ENCODE results near the gene TLR8. TPM values are rescaled to one million over a fixed set of nuclear protein-coding genes. Genes with fewer than 3 reads are reported as not detected.

The TLR8 gene
- total and polyA plus RNA-seq, 2 experiments from 2014 or later, result not detected

DNA sequence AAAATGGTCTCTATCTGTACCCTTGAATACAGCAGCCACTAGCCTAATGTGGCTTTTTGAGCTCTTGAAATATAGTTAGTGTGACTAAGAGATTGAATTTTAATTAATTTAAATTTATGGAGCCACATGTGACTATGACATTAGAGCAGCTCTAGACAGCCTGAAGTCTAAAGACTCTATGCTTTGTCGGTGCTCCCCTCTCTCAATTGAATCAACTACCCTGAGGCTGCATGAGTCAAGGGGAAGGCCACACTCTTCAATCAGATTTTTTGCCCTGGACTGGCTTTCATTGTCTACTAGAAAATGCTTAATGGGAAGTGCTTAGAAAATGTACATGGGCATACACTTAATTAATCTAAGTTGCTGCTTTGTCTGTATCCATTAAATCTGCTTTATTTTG, 27.9 kb upstream of the TLR8 start:
- H3K9me2 ChIP-seq (ENCODE audit: insufficient read depth), result no peaks in the 10 kb centered on the region
- H4K20me1 ChIP-seq (replicated peaks; ENCODE audit: insufficient read depth), result no peaks in the 10 kb centered on the region
- H3K27me3 ChIP-seq (ENCODE audit: insufficient read depth), result no peaks in the 10 kb centered on the region
- TF ChIP-seq, protein P1, sequence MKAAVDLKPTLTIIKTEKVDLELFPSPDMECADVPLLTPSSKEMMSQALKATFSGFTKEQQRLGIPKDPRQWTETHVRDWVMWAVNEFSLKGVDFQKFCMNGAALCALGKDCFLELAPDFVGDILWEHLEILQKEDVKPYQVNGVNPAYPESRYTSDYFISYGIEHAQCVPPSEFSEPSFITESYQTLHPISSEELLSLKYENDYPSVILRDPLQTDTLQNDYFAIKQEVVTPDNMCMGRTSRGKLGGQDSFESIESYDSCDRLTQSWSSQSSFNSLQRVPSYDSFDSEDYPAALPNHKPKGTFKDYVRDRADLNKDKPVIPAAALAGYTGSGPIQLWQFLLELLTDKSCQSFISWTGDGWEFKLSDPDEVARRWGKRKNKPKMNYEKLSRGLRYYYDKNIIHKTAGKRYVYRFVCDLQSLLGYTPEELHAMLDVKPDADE (IDR thresholded peaks at IDR 0.05), result no peak
- TF ChIP-seq CREB1 (CRISPR knock-in tag; IDR thresholded peaks at IDR 0.05; ENCODE audit: low read depth) (no peak), NANOG (IDR thresholded peaks at IDR 0.05; ENCODE audit: borderline replicate concordance) (no peak), STAT1 (IDR thresholded peaks at IDR 0.05; ENCODE audit: unreplicated experiment) (no peak), JUNB (IDR thresholded peaks at IDR 0.05; ENCODE audit: unreplicated experiment) (no peak), ZNF114 (CRISPR knock-in tag; IDR thresholded peaks at IDR 0.05) (no peak), ZNF331 (CRISPR knock-in tag; IDR thresholded peaks at IDR 0.05; ENCODE audit: low read depth) (no peak), POLR2AphosphoS5 (IDR thresholded peaks at IDR 0.05; ENCODE audit: low read depth) (no peak), EZH2phosphoT487 (IDR thresholded peaks at IDR 0.05; ENCODE audit: unreplicated experiment) (no peak), EZH2 (IDR thresholded peaks at IDR 0.05; ENCODE audit: low read depth, unreplicated experiment) (no peak)
- TF ChIP-seq, protein P2, sequence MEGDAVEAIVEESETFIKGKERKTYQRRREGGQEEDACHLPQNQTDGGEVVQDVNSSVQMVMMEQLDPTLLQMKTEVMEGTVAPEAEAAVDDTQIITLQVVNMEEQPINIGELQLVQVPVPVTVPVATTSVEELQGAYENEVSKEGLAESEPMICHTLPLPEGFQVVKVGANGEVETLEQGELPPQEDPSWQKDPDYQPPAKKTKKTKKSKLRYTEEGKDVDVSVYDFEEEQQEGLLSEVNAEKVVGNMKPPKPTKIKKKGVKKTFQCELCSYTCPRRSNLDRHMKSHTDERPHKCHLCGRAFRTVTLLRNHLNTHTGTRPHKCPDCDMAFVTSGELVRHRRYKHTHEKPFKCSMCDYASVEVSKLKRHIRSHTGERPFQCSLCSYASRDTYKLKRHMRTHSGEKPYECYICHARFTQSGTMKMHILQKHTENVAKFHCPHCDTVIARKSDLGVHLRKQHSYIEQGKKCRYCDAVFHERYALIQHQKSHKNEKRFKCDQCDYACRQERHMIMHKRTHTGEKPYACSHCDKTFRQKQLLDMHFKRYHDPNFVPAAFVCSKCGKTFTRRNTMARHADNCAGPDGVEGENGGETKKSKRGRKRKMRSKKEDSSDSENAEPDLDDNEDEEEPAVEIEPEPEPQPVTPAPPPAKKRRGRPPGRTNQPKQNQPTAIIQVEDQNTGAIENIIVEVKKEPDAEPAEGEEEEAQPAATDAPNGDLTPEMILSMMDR (conservative IDR thresholded peaks at IDR 0.05; ENCODE audit: low read depth in 2 of 2), result no peak
- TF ChIP-seq, protein P3, sequence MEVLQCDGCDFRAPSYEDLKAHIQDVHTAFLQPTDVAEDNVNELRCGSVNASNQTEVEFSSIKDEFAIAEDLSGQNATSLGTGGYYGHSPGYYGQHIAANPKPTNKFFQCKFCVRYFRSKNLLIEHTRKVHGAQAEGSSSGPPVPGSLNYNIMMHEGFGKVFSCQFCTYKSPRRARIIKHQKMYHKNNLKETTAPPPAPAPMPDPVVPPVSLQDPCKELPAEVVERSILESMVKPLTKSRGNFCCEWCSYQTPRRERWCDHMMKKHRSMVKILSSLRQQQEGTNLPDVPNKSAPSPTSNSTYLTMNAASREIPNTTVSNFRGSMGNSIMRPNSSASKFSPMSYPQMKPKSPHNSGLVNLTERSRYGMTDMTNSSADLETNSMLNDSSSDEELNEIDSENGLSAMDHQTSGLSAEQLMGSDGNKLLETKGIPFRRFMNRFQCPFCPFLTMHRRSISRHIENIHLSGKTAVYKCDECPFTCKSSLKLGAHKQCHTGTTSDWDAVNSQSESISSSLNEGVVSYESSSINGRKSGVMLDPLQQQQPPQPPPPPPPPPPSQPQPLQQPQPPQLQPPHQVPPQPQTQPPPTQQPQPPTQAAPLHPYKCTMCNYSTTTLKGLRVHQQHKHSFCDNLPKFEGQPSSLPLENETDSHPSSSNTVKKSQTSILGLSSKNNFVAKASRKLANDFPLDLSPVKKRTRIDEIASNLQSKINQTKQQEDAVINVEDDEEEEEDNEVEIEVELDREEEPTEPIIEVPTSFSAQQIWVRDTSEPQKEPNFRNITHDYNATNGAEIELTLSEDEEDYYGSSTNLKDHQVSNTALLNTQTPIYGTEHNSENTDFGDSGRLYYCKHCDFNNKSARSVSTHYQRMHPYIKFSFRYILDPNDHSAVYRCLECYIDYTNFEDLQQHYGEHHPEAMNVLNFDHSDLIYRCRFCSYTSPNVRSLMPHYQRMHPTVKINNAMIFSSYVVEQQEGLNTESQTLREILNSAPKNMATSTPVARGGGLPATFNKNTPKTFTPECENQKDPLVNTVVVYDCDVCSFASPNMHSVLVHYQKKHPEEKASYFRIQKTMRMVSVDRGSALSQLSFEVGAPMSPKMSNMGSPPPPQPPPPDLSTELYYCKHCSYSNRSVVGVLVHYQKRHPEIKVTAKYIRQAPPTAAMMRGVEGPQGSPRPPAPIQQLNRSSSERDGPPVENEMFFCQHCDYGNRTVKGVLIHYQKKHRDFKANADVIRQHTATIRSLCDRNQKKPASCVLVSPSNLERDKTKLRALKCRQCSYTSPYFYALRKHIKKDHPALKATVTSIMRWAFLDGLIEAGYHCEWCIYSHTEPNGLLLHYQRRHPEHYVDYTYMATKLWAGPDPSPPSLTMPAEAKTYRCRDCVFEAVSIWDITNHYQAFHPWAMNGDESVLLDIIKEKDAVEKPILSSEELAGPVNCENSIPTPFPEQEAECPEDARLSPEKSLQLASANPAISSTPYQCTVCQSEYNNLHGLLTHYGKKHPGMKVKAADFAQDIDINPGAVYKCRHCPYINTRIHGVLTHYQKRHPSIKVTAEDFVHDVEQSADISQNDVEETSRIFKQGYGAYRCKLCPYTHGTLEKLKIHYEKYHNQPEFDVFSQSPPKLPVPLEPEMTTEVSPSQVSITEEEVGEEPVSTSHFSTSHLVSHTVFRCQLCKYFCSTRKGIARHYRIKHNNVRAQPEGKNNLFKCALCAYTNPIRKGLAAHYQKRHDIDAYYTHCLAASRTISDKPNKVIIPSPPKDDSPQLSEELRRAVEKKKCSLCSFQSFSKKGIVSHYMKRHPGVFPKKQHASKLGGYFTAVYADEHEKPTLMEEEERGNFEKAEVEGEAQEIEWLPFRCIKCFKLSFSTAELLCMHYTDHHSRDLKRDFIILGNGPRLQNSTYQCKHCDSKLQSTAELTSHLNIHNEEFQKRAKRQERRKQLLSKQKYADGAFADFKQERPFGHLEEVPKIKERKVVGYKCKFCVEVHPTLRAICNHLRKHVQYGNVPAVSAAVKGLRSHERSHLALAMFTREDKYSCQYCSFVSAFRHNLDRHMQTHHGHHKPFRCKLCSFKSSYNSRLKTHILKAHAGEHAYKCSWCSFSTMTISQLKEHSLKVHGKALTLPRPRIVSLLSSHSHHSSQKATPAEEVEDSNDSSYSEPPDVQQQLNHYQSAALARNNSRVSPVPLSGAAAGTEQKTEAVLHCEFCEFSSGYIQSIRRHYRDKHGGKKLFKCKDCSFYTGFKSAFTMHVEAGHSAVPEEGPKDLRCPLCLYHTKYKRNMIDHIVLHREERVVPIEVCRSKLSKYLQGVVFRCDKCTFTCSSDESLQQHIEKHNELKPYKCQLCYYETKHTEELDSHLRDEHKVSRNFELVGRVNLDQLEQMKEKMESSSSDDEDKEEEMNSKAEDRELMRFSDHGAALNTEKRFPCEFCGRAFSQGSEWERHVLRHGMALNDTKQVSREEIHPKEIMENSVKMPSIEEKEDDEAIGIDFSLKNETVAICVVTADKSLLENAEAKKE (CRISPR knock-in tag; IDR thresholded peaks at IDR 0.05), result no peak
- TF ChIP-seq, protein P4, sequence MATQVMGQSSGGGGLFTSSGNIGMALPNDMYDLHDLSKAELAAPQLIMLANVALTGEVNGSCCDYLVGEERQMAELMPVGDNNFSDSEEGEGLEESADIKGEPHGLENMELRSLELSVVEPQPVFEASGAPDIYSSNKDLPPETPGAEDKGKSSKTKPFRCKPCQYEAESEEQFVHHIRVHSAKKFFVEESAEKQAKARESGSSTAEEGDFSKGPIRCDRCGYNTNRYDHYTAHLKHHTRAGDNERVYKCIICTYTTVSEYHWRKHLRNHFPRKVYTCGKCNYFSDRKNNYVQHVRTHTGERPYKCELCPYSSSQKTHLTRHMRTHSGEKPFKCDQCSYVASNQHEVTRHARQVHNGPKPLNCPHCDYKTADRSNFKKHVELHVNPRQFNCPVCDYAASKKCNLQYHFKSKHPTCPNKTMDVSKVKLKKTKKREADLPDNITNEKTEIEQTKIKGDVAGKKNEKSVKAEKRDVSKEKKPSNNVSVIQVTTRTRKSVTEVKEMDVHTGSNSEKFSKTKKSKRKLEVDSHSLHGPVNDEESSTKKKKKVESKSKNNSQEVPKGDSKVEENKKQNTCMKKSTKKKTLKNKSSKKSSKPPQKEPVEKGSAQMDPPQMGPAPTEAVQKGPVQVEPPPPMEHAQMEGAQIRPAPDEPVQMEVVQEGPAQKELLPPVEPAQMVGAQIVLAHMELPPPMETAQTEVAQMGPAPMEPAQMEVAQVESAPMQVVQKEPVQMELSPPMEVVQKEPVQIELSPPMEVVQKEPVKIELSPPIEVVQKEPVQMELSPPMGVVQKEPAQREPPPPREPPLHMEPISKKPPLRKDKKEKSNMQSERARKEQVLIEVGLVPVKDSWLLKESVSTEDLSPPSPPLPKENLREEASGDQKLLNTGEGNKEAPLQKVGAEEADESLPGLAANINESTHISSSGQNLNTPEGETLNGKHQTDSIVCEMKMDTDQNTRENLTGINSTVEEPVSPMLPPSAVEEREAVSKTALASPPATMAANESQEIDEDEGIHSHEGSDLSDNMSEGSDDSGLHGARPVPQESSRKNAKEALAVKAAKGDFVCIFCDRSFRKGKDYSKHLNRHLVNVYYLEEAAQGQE (IDR thresholded peaks at IDR 0.05; ENCODE audit: unreplicated experiment), result no peak
- Mint-ChIP-seq H3K27ac (no peak overlapping the region), H3K9me3 (no peaks in the 10 kb centered on the region), H3K4me3 (no peak overlapping the region), H3K4me1 (no peaks in the 10 kb centered on the region), H3K27me3 (ENCODE audit: insufficient read depth, low read depth, poor library complexity) (no peaks in the 10 kb centered on the region), H3K36me3 (ENCODE audit: low read depth) (no peaks in the 10 kb centered on the region)
- H3K4me1 ChIP-seq (ENCODE audit: insufficient read depth), result no peaks in the 10 kb centered on the region
- H2AFZ ChIP-seq, result no peak overlapping the region
- H3K4me2 ChIP-seq, result no peak overlapping the region
- H3K27ac ChIP-seq (ENCODE audit: low read depth), result no peak overlapping the region
- ATAC-seq (no peak), DNase-seq (ENCODE audit: low spot score) (no peak)
- H3K4me3 ChIP-seq, result no peak overlapping the region
- H3K79me2 ChIP-seq (replicated peaks; ENCODE audit: insufficient read depth), result no peaks in the 10 kb centered on the region
- no peaks in the 10 kb centered on the region for H3F3A ChIP-seq (replicated peaks; ENCODE audit: low read depth)
- H3K36me3 ChIP-seq (ENCODE audit: insufficient read depth), result no peaks in the 10 kb centered on the region

Measured in GM23338 (cell line).